Measurements from ENCODE around the gene RNF44. TPM values are rescaled to one million over a fixed set of nuclear protein-coding genes. Genes with fewer than 3 reads are reported as not detected.

RNF44 gene
- total RNA-seq, 1 experiment from 2014 or later: 172 TPM

- no peak overlapping the region for H3K23ac ChIP-seq (ENCODE audit: insufficient read length, low read depth, low read length)
- no peak overlapping the region for H3K27ac ChIP-seq (ENCODE audit: insufficient read length, low read depth, low read length)
- H3K79me1 ChIP-seq (ENCODE audit: insufficient read depth, low read depth, low read length, poor library complexity, severe bottlenecking): no peaks in the 10 kb centered on the region
- no peak overlapping the region for H2BK12ac ChIP-seq (ENCODE audit: insufficient read length, low read depth, low read length)
- H3K9ac ChIP-seq (ENCODE audit: extremely low read depth, insufficient read length, low read length): no peak overlapping the region
- Mint-ChIP-seq H3K36me3 (ENCODE audit: insufficient read depth in 1 of 3, low read depth in 3 of 3) (no peaks in the 10 kb centered on the region), H3K27ac (peak overlapping the region in 1 of 3 experiments; percentile 7; a peak in 1 of 7 replicates), H3K4me1 (peaks cover 2 to 12% of the 10 kb centered on the region in 2 experiments; a peak in 3 of 4 replicates), H3K4me3 (no peak overlapping the region), H3K27me3 (ENCODE audit: low read depth) (peaks cover 41% of the 10 kb centered on the region), H3K9me3 (no peaks in the 10 kb centered on the region)
- DNase-seq: no peak
- no peak overlapping the region for H2BK20ac ChIP-seq (ENCODE audit: low read depth, low read length, poor library complexity, severe bottlenecking)
- WGBS (ENCODE audit: extremely low coverage, insufficient read length, low lambda C conversion rate): no CpG with 5 or more reads among the region's 37 CpGs
- no peak overlapping the region for H2AK5ac ChIP-seq (ENCODE audit: insufficient read length, low read length)
- H4K8ac ChIP-seq (replicated peaks; ENCODE audit: insufficient read length, low read depth, low read length): no peak overlapping the region
- H3K4me1 ChIP-seq (ENCODE audit: insufficient read depth, low read length): no peaks in the 10 kb centered on the region
- no peaks in the 10 kb centered on the region for H3K9me3 ChIP-seq (ENCODE audit: control insufficient read depth, low read depth, low read length)
- no peak overlapping the region for H4K91ac ChIP-seq (ENCODE audit: insufficient read length, low read depth, low read length)
- no peaks in the 10 kb centered on the region for H3K23me2 ChIP-seq (ENCODE audit: insufficient read length, low read depth, low read length, poor library complexity, severe bottlenecking)
- H3K27me3 ChIP-seq (ENCODE audit: insufficient read depth, low read length): no peaks in the 10 kb centered on the region
- H3K18ac ChIP-seq (ENCODE audit: insufficient read length, low read depth, low read length): no peak overlapping the region
- no peaks in the 10 kb centered on the region for H4K20me1 ChIP-seq (ENCODE audit: control insufficient read depth, insufficient read depth, insufficient read length)
- no peak overlapping the region for H2BK120ac ChIP-seq (ENCODE audit: low read depth, low read length, poor library complexity, severe bottlenecking)
- no peak overlapping the region for H3T11ph ChIP-seq (ENCODE audit: low read length)
- no peak overlapping the region for H3K56ac ChIP-seq (ENCODE audit: insufficient read length, low read depth, low read length)
- no peak overlapping the region for H3K4ac ChIP-seq (ENCODE audit: low read depth, low read length)
- TF ChIP-seq CTCF (conservative IDR thresholded peaks at IDR 0.05): no peak
- no peak overlapping the region for H4K5ac ChIP-seq (ENCODE audit: insufficient read length, low read depth, low read length)
- no peak overlapping the region for H3K4me2 ChIP-seq (ENCODE audit: insufficient read depth, insufficient read length, low read length)
- no peaks in the 10 kb centered on the region for H3K79me2 ChIP-seq (ENCODE audit: insufficient read depth, low read length)
- H2AFZ ChIP-seq (ENCODE audit: low read length): no peak overlapping the region
- H2BK5ac ChIP-seq (ENCODE audit: insufficient read length, low read length): no peak overlapping the region
- H2BK15ac ChIP-seq (ENCODE audit: low read depth, low read length): no peak overlapping the region
- no peak overlapping the region; the same call in 1 of the 2 replicates for H3K14ac ChIP-seq (ENCODE audit: insufficient read depth, low read length)
Measured at GRCh38 chr5:176575488-176576422, 38.6 kb upstream of the RNF44 start.

Data from H9 (cell line).